Activated T-helper 1 cell treated with anti-CD3 and anti-CD28 coated beads, Interleukin-2, amount 50 U/mL, for 16 hours (primary cell): ENCODE measurements around the gene SBF2.
"Not testable (repeated sequence)": the region's sequence is repeated elsewhere in the genome, so short reads cannot be mapped to it uniquely, and the experiment has no call there.

Experiments
- DNase-seq, 2 donors: peaks; one replicate each; pipeline ENCODE4 v3.0.0-alpha.2; 2020; ENCODE audit warnings: low read depth in 1 of 2, low spot score in 1 of 2

SBF2 gene

DNA sequence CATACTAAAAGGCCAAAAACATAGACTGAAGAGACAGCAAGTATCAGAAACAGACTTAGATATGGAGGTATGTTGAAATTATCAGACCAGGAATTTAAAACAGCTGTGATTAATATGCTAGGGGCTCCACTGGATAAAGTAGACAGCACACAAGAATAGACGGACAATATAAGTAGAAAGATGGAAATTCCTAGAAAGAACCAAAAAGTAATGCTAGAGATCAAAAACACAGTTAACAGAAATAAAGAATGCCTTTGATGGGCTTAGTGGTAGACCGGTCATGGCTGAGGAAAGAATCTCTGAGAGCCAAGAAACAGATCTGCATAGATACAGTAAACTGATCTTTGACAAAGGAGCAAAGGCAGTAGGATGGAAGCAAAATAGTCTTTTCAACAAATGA is 380.0 kb downstream of the SBF2 start:
- DNase-seq, result no peak

DNA sequence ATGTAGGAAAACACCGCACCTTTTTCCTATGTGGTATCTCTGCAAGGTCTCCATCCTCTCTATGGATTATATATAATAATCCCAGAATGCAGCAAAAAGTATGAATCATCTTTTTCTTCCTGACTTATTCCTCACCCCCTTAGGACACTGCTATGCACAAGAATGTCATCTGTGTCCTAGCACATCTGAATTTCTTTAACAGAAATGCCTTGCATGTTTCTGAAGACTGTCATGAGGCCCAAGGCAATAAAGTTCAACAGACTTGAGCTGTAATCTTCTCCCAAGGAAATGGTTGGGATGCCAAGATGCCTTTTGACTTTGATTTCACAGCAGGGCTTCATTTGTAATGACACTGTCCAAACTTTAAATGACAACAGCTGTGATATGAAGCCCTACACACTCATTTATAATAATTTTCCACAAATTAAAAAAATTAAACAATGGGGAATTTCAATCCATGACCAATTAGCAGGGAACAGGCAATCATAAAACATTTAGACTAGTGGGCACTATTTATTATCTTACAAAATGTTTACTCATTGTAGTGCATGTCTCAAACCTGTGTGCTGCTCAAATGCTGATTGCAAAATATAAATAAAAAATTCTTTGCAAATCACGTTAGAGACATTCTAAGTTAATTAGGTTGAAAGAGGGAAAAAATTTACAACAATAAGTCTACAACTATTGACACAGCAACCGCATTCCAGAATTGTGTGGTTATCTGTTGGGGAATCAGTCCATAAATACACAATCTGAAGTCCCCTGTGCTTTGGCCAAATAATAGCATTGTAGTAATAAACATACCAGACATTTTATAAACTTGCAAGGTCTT is 387.8 kb downstream of the SBF2 start:
- no peak for DNase-seq

DNA sequence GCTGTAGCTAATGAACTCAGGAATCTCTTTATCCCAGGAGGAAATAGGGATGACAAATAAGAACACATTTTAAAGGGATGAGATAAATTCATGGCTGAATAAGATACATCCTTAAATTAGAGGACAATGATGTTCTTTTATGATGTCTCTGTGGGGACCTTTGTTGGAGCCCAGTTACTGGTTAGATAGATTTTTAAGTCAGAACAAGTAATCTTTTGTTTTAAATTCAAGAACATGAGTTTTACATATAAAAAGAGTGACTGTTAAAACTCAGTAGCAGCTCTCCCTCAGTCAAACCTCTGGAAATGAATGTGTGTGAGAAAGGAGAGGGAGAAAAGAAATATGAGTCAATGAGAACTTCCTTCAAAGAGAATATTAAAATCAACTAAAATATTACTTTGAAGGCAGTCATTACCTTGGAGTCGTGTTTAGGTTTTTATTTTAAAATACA is 388.5 kb downstream of the SBF2 start:
- no peak for DNase-seq

DNA sequence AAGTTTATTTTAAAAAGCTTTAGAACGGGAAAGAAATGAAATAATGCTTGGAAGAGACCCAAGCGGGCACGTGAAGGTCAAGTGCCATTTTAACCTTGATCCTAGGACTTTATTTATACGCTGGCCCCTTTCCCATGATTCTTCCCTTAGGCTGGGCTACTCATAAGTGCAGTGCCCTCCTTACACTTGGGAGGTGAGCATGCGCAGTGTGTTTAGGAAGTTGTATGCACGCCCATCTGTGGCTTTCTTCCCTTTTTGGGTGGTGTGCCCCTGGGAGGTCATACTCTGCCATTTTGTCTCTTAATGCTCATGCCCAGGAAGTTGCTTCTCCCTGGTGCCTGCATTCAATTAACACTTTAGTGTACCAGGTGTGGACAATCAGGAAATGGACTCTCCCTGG is 390.4 kb downstream of the SBF2 start:
- no peak for DNase-seq

DNA sequence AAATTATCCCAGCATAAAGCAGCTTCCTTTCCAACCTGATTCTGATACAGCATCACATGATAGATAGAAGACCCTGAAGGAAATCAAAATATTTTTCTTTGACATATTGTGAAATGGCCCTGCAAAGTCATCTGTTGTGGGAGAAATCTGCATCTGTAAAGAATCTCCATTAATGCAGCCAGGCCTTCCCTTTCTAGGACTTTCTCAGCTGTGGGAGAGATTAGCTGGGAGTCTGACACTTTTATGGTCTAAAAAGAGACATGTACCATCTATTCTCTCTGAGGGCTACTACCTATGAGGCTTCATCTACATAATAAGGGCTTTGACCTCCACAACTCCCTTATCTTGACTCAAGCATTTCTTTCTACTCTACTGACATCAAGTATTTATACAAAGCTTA is 392.1 kb downstream of the SBF2 start:
- no peak for DNase-seq

DNA sequence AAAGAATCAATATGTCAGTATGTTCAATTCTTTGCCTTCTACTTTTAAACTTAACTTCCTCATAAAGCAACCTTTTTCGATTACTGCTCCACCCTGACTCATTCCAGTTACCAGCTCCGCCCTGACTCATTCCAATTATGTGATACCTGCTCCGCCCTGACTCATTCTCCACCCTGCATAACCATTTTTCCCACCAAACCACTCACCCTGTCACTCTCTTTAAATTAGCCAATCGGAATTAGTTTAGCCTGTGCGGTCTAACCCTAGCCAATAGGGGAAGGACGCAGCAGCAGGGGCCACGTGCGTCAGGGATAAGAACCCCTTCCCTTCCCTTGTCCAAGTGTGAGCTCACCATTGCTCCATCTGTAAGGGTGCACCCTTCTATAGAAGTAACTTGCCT is 393.8 kb downstream of the SBF2 start:
- not testable (repeated sequence) for DNase-seq

DNA sequence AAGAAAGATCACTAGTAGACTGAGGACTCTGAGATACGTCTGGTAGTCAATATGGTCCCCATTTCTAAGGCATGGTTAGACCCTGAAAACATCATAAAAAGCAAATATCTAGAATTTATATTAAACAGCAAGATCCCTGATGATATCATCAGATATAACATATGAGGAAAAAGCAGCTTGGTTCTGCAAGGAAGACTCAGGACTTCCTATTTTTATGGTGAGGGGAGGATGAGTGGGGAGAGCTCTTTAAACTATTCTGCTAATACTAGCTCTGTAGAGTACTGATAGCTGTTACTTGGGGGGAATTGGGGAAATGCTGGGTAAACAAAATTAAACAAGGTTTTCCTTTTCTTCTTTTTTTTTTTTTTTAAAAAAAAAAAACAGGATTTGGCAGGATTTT is 394.3 kb downstream of the SBF2 start:
- no peak for DNase-seq

DNA sequence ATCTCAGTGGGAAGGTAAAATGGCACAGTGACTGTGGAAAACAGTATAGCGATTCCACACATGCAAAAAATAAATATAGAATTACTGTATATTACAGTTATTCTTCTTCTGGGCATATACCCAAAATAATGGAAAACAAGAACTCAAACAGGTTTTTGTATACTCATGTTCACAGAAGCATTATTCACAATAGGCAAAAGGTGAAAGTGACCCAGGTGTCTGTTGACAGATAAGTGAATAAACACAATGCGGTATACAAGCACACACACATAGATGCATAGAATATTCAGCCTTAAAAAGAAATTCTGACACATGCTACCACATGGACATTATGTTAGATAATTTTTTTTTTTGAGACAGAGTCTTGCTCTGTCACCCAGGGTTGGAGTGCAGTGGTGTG is 397.1 kb downstream of the SBF2 start:
- no peak for DNase-seq

DNA sequence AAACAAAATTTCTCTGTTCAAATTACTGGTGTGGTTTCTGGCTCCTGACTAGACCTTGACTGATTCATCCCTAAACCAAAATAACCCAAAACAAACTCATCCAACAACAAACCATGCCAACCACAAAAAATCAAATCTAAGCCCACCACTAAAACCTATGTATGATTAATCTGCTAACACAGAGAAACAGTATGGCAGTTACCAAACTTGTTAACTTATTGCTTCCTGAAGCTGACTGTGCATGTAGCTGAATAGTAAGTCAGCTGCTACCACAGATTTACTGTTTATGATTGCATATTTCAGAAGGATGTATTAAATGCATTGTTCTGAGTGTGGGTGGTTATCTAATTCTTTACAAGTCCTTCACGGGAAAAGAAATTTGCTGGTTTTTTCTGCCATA is 399.0 kb downstream of the SBF2 start:
- DNase-seq, result no peak

DNA sequence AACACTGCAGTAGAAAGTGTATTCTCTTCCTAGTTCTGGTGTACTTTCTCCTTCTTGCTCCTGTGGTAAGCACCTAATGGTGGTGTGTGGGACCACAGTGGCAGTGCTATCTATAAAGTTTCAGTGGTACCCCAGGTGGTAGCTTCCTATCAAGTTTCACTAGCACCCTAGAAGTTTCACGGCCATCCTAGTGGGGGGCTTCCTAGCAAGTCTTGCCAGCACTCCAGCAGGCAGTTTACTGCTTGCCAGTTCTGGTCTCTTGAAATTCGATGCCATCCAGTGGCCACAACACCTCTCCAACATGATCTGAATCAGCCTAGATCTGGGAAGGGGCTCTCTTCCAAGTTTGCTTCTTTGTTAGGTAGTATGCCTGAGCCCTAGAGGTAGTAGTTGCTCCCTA is 400.5 kb downstream of the SBF2 start:
- no peak for DNase-seq

DNA sequence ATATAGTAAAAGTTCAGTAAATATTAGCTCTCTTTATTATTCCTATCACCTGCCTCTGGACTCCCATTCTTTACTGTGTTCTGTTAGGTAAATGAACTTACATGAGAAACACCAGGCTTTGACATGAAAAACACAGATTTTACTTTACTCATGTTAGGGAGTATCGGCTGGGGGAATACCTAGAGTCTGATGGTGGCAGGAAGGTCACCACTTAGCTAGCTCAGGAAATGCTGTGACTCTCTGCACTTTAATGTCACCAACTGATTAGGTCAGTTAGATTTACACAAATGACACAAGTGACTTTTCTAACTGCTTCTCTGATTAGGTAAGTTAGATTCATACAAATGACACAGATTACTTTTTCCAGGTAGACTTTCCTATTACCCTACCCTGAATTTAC is 405.1 kb downstream of the SBF2 start:
- no peak for DNase-seq

DNA sequence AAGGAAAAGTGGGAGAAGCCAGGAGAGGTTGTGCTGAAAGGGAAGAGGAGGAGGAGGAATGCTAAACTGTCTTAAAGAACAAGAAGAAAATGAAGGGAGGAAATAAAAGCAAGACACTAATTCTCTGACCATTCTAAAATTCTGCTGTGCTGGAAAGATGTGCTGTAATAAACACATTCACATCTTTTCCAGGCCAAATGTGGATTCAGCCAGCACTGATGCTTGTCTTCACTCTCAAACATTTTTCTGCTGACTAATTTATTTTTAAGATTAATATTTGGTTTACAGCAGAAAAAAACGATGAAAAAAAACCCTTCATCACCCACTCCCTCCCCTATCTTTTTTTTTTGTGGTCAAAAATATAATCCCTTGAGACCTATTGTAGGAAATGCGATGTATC is 406.5 kb downstream of the SBF2 start:
- no peak for DNase-seq

DNA sequence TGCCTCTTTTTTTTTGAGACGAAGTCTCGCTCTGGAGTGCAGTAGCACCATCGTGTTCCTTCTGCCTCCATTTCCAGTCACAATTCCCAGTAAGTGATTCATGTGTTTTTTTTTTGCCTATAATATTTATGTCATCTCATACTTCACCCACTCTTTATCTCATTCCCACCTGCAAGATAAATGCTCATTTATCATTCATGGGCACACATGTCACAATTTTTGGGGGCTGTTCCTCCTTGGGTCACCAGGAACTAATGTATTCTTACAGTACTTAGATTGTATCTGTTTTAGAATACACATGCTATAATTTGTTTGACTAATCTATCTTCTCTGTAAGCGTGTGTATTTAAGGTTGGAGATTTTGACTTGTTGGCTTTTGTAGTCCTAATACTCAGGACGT is 407.4 kb downstream of the SBF2 start:
- DNase-seq, result no peak

DNA sequence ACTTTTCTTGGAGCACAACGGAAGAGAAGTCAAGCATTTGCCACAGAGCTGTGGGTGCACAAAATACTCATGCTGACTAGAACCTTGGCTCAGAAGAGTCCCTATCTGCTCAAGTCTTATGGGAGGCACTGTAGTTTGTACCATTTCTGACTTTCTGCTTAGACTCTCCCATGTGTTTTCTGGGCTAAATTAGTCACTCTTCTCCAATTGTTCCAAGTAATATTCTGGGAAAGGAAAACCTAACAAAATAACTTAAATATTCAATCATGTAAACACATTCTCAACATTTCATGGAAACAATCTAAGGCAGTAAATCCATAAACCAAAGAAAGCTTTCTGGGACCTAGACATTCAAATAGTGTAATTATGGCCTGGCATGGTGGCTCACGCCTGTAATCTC is 409.4 kb downstream of the SBF2 start:
- DNase-seq, result no peak

DNA sequence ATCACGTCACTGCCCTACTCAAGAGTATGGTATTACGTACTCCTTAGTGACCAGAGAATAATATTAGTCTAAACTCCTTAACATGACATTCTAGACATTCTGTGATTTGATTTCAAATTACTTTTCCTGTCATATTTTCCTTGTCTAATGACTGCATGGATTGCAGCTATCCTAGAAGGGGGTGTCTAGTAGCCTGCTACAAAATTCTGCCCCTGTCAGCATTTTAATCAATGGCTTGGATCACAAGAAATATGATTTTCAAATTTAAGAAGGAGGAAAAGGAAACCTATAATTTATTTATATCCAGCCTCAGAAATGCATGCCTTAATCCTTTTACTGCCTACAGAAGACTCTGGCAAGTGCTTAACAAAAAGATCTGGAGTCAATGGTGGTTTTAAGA is 413.4 kb downstream of the SBF2 start:
- DNase-seq, result no peak

DNA sequence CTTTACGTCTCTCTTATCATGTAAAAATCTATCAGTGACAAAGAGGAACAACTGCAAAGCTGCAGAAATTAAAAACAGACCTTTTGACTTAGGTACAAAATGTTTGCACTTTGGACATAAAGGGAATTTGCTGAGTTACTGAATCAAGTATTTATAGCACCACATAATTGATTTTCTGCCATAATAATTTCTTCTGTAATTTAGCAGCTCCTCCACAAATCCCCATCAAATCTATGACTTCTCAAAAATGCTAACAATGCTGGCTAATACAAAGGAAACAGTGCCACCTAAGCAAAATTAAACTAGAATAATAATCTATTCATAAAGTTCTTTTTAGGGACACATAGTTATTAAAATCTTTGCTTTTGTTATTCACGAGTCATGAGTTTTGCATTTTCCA is 415.1 kb downstream of the SBF2 start:
- no peak for DNase-seq

DNA sequence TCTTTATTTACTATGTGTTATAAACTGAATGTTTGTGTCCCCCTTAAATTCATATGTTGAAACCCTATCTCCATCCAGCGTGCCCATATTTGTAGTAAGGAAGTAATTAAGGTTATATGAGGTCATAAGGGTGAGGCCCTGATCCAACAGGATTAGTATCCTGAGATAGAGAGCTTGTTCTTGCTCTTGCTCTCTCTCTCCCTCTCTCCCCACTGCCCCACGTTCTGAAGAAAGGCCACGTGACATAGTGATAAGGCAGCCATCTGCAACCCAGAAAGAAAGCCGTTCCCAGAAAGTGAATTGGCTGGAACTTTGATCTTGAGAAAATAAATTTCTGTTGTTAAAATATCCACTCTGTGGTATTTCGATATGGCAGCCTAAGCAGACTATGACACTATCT is 417.7 kb downstream of the SBF2 start:
- no peak for DNase-seq

DNA sequence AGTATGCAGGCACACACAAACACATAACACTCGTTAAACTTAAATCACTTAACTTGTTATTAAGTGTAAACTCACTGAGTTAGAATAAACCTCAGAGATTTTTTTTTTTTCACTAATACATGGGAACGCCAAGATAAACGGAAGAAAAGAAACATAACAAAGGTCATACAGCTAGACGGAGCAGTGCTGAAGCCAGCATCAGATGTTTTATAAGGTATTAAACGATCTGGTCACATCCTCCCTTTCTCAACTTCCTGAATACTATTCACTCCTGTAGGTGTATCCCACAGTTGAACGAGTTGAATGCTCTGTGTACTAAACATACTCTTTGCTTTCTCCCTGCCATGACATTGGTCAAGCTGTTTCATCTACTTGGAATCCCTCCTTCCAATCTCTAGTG is 418.2 kb downstream of the SBF2 start:
- DNase-seq, result no peak

DNA sequence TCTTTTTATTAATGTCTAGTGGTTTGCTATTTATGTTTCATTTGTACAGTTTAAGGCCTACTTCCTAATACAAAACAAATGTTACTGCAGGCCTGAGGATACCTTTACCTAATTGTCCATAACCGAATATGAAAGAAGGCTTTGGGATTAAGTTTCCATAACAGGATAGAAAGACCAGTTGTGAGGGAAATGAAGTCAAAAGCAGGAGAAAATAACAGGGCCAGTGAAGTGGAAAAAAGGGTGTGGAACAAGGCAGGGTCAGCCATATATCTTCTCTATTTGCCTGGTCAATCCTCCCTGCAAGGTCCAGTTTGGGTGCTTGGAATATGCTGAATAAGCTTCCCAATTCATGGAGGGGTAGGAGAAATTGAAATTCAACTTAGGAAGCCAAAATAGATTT is 418.6 kb downstream of the SBF2 start:
- DNase-seq, result no peak

DNA sequence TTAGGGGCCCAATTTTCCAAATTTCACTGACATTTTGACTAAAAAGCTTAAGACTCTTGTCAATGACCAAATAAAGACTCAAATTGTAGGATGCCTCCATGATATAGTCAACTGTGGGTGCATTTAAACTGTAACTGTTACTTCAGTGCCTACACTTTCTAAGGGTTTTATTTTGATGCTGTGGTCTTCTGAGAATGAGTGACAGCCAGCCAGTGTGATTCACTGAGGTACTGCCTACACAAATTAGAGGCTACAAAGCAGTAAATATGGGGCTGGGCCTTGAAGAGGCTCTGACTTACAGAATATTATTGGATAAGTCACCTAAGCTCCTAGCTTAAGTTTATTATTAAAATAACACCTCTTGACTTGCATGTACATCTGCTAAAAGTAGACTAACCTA is 419.6 kb downstream of the SBF2 start:
- DNase-seq, result no peak

DNA sequence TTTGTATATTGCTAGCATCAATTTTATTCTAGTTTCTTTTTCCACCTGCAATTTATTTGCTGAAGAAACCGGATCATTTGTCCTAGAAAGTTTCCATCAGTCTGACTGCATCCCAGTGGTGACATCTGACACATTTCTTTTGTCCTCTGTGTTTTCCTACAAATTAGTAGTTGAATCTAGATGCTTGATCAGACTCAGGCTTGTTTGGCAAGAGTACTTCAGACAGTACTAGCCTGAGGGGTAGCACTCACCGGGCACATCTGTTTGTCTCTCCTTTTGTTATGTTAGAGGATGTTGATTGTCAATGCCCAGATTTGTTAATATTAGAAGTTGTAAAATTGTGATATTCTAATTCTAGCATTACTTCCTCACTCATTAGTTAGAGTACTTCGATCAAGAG is 425.4 kb downstream of the SBF2 start:
- no peak for DNase-seq

DNA sequence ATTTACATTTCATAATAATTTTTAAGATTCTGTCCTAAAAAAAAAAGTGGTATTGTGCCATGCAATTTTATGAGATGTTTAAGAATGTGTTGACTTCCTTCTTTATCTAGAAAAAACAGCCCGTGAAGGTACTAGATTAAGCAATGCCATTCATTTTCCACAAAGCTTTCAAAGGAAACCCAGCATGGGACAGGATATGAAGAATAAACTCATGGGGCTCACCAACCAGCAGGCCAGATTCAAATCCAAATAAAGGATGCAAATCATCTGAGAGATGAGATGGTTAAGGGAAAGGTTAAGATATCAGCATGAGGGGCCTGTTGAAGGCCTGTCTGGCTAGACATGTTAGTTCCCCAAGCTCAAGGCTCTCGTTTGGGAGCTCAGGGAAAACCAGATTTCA is 431.0 kb downstream of the SBF2 start:
- no peak for DNase-seq
